Endodermal cell (in vitro differentiated cells): ENCODE results near the gene HDHD2. TPM values are rescaled to one million over a fixed set of nuclear protein-coding genes. Genes with fewer than 3 reads are reported as not detected.

Experiments used
- DNase-seq: peaks from one replicate; pipeline ENCODE4 v3.0.0-alpha.2; 2017
- H3K27ac ChIP-seq: 2 replicates; pipeline ENCODE4 v1.5.1; 2013; ENCODE audit warnings: mild to moderate bottlenecking, low read depth, low read length, moderate library complexity
- H3K27me3 ChIP-seq: 2 replicates; pipeline ENCODE4 v1.6.1; 2013; ENCODE audit warnings: mild to moderate bottlenecking, low read length, moderate library complexity; ENCODE audit not compliant: insufficient read depth, control insufficient read depth, poor library complexity, severe bottlenecking
- H3K36me3 ChIP-seq: 2 replicates; pipeline ENCODE4 v1.7.0; 2013; ENCODE audit warnings: mild to moderate bottlenecking, low read length, moderate library complexity; ENCODE audit not compliant: control insufficient read depth, insufficient read depth
- H3K4me1 ChIP-seq: one replicate; pipeline ENCODE4 v1.7.0; 2013; ENCODE audit warnings: low read length; ENCODE audit not compliant: control insufficient read depth, insufficient read depth
- H3K4me3 ChIP-seq: 2 replicates; pipeline ENCODE4 v1.5.1; 2013; ENCODE audit warnings: mild to moderate bottlenecking, low read length, moderate library complexity
- H3K9ac ChIP-seq: 2 replicates; pipeline ENCODE4 v1.6.1; 2013; ENCODE audit warnings: mild to moderate bottlenecking, low read length, moderate library complexity; ENCODE audit not compliant: poor library complexity, severe bottlenecking; ENCODE audit errors: extremely low read depth
- H3K9me3 ChIP-seq: 2 replicates; pipeline ENCODE4 v1.6.1; 2013; ENCODE audit warnings: mild to moderate bottlenecking, low read length, moderate library complexity; ENCODE audit not compliant: control insufficient read depth
- H3K27ac Mint-ChIP-seq: 2 replicates; pipeline ENCODE4 v1.8.0; 2020; ENCODE audit warnings: mixed read lengths
- H3K27me3 Mint-ChIP-seq: 2 replicates; pipeline ENCODE4 v1.8.0; 2021; ENCODE audit warnings: mild to moderate bottlenecking, mixed read lengths; ENCODE audit not compliant: insufficient read depth
- H3K36me3 Mint-ChIP-seq: 2 replicates; pipeline ENCODE4 v1.8.0; 2020; ENCODE audit warnings: low read depth, mixed read lengths
- H3K4me1 Mint-ChIP-seq: 2 replicates; pipeline ENCODE4 v1.8.0; 2020; ENCODE audit warnings: mixed read lengths
- H3K4me3 Mint-ChIP-seq: 2 replicates; pipeline ENCODE4 v1.8.0; 2020; ENCODE audit warnings: mild to moderate bottlenecking, moderate library complexity, mixed read lengths
- H3K9me3 Mint-ChIP-seq: 2 replicates; pipeline ENCODE4 v1.8.0; 2020; ENCODE audit warnings: mild to moderate bottlenecking, mixed read lengths
- WGBS, 2 experiments: methylation state at CpG; one replicate each; pipeline versions ENCODE4 v1.1.5 to v1.1.7; 2013; ENCODE audit warnings: missing lambda C conversion rate in 2 of 2, mixed read lengths in 1 of 2; ENCODE audit not compliant: insufficient coverage in 1 of 2, insufficient read length in 1 of 2; 5-methylcytosine and 5-hydroxymethylcytosine counted together
- total RNA-seq, 2 donors: library from RNA; stranded (reverse); fragmentation: NEBNext Ultra II Directional in 1 of 2; extraction: Animal tissue kit (Norgen Biotek cat#: 25700) in 1 of 2; gene quantifications; 2 replicates in 1 of 2; 3 replicates in 1 of 2; pipeline ENCODE4 v1.2.1, GENCODE V29; 2021
- TF ChIP-seq, protein P1 (sequence below): fragments of 200-600 bp; sonication (generic); conservative IDR thresholded peaks from 2 replicates; pipeline ENCODE4 v1.5.0; 2021; ENCODE audit warnings: antibody characterized with exemption, mild to moderate bottlenecking

The HDHD2 gene
- total RNA-seq, 2 donors from 2014 or later, result 53.6 to 76.8 TPM

DNA sequence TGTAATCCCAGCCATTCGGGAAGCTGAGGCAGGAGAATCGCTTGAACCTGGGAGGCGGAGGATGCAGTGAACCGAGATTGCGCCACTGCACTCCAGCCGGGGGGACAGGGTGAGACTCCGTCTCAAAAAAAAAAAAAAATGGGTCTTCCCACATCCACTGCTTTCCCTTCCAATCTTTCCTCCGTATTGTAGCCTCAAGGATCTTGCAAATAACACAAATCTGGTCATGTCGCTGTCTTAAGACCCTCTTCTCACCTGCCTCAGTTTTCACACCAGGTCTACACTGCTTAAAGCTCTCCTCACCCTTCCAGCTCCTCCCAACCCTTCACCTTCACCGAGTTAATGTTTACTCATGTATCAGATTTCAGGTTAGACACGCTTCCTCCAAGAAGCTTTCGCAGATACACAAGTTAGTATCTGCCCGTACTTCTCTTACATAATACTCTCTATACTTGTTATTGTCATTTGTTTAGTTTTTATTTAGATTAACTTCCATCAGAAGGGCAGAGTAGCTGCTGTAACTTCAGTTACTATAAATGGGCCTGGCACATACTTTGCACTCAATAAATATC, 24.3 kb upstream of the HDHD2 start:
- Mint-ChIP-seq H3K4me1 (peaks cover 2% of the 10 kb centered on the region), H3K36me3 (no peaks in the 10 kb centered on the region), H3K27me3 (peaks cover 4% of the 10 kb centered on the region), H3K27ac (no peak overlapping the region), H3K4me3 (no peak overlapping the region), H3K9me3 (peaks cover 4% of the 10 kb centered on the region)
- no peaks in the 10 kb centered on the region for H3K4me1 ChIP-seq
- TF ChIP-seq, protein P1, sequence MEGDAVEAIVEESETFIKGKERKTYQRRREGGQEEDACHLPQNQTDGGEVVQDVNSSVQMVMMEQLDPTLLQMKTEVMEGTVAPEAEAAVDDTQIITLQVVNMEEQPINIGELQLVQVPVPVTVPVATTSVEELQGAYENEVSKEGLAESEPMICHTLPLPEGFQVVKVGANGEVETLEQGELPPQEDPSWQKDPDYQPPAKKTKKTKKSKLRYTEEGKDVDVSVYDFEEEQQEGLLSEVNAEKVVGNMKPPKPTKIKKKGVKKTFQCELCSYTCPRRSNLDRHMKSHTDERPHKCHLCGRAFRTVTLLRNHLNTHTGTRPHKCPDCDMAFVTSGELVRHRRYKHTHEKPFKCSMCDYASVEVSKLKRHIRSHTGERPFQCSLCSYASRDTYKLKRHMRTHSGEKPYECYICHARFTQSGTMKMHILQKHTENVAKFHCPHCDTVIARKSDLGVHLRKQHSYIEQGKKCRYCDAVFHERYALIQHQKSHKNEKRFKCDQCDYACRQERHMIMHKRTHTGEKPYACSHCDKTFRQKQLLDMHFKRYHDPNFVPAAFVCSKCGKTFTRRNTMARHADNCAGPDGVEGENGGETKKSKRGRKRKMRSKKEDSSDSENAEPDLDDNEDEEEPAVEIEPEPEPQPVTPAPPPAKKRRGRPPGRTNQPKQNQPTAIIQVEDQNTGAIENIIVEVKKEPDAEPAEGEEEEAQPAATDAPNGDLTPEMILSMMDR, result no peak
- H3K9ac ChIP-seq, result no peak overlapping the region
- 86 to 96% methylated on average over 9 to 13 of the region's 13 CpGs for WGBS, 2 experiments
- peaks cover 13% of the 10 kb centered on the region for H3K36me3 ChIP-seq
- H3K27ac ChIP-seq, result no peak overlapping the region
- H3K27me3 ChIP-seq, result no peaks in the 10 kb centered on the region
- no peak for DNase-seq
- peak overlapping the region; percentile 97 for H3K4me3 ChIP-seq
- H3K9me3 ChIP-seq, result no peaks in the 10 kb centered on the region

DNA sequence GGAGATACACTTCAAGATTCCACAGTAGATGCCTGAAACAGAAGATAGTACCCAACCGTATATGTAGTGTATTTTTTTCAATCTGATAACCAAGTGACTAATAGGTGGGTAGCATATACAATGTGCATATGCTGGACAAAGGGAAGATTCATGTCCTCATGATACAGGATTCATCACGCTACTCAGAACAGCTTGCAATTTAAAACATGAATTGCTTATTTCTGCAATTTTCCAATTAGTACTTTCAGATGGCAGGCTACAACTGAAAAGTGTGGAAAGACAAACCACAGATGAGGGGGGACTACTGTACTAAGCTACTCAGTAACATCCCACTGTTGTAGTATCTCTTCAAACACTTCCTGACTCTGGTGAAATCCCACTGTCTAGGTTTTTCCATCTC, 22.2 kb upstream of the HDHD2 start:
- Histone ChIP-seq H3K9me3 (no peaks in the 10 kb centered on the region), H3K4me3 (no peak overlapping the region), H3K9ac (no peak overlapping the region), H3K27ac (no peak overlapping the region), H3K36me3 (peaks cover 13% of the 10 kb centered on the region), H3K4me1 (no peaks in the 10 kb centered on the region), H3K27me3 (no peaks in the 10 kb centered on the region)
- H3K4me1 Mint-ChIP-seq, result no peaks in the 10 kb centered on the region
- no peak overlapping the region for H3K27ac Mint-ChIP-seq
- TF ChIP-seq, protein P1, result no peak
- H3K4me3 Mint-ChIP-seq, result no peak overlapping the region
- no peak for DNase-seq
- H3K27me3 Mint-ChIP-seq, result peaks cover 2% of the 10 kb centered on the region
- peaks cover 2% of the 10 kb centered on the region for H3K9me3 Mint-ChIP-seq
- 89 to 100% methylated on average over 2 of the region's 2 CpGs for WGBS, 2 experiments
- H3K36me3 Mint-ChIP-seq, result no peaks in the 10 kb centered on the region

DNA sequence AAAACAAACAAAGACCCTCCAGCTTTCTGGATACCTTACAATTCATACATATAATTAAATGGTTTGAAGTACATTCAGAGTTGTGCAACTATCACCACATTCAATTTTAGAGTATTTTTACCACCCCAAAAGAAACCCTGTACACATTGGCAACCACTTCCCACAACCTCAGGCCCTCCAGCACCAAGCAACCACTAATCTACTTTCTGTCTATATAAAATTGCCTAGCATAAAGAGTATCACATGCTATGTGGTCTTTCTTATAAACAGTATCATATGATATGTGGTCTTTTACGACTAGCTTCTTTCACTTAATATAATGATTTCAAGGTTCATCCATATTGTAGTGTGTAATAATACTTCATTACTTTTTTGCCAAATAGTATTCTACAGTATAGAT, 18.6 kb upstream of the HDHD2 start:
- no peaks in the 10 kb centered on the region for H3K27me3 Mint-ChIP-seq
- TF ChIP-seq, protein P1, result no peak
- WGBS, 2 experiments, result no CpG with 5 or more reads among the region's 1 CpG
- peaks cover 11% of the 10 kb centered on the region for H3K36me3 ChIP-seq
- no peaks in the 10 kb centered on the region for H3K9me3 ChIP-seq
- no peak overlapping the region for H3K9ac ChIP-seq
- H3K4me1 ChIP-seq, result no peaks in the 10 kb centered on the region
- peak overlapping the region; percentile 20 for H3K27ac Mint-ChIP-seq
- H3K27ac ChIP-seq, result no peak overlapping the region
- no peak overlapping the region for H3K4me3 ChIP-seq
- no peaks in the 10 kb centered on the region for H3K9me3 Mint-ChIP-seq
- no peaks in the 10 kb centered on the region for H3K36me3 Mint-ChIP-seq
- no peak overlapping the region for H3K4me3 Mint-ChIP-seq
- no peaks in the 10 kb centered on the region for H3K27me3 ChIP-seq
- DNase-seq, result no peak
- peaks cover 7% of the 10 kb centered on the region for H3K4me1 Mint-ChIP-seq
